ENCODE data around the gene JPH4.

GRCh38 chr14:23550131-23550811 is 28.3 kb downstream of the JPH4 start:
- TF ChIP-seq CTCF (IDR thresholded peaks at IDR 0.05): no peak
- no peak for TF ChIP-seq ZFX (IDR thresholded peaks at IDR 0.05; ENCODE audit: borderline replicate concordance)
